Stimulated activated CD4-positive, alpha-beta T cell treated with anti-CD3 and anti-CD28 coated beads, Interleukin-15, amount 100 ng/mL, for 48 hours (primary cell): Measurements from ENCODE around the gene PDE8B.

Source experiments
- DNase-seq, 2 donors: peaks; one replicate each; pipeline ENCODE4 v3.0.0-alpha.2; 2020; ENCODE audit warnings: low read depth in 2 of 2

PDE8B gene

GRCh38 chr5:77186652-77187370, 23.7 kb upstream of the PDE8B start:
- no peak for DNase-seq

DNA sequence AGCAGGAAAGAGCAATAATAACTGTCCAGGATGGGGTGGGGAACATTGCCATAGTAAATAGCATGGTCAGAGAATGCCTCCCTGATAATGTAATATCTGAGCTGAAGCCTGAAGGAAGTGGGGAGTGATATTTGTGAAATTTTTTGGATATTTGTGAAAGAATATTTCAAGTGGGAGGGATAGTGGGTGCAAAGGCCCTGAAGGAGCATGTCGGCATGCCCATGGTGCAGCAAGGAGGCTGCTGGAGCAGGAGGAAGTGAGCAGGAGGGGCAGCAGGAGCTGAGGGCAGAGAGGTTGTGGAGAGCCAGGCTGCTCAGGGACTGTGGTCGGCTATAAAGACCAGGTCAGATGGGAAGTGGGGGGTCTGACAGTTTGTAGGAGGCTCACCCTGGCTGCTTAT, 21.1 kb upstream of the PDE8B start:
- no peak for DNase-seq

DNA sequence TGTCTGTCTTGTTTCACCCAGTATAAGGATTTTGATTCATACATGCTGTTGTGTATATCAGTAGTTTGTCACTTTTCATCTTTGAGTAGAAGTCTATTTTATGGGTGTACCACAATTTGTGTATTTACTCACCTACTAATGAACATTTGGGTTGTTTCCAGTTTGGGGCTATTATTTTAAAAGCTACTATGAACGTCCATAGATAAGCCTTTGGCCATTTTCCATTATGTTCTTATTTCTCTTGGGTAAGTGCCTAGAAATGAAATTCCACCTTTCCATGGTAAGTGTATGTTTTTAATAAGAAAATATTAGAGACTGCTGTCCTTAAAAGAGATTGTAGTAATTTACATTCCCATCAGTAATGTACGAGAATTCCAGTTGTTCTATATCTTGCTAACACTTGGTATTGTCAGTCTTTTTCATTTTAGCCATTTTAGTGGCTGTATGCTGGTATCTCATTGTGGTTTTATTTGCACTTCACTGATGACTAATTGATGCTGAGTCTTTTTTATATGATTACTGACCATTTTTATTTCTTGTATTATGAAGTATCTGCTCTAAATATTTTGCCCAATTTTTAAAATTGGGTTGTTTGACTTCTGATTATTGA, 17.9 kb upstream of the PDE8B start:
- DNase-seq, result no peak

DNA sequence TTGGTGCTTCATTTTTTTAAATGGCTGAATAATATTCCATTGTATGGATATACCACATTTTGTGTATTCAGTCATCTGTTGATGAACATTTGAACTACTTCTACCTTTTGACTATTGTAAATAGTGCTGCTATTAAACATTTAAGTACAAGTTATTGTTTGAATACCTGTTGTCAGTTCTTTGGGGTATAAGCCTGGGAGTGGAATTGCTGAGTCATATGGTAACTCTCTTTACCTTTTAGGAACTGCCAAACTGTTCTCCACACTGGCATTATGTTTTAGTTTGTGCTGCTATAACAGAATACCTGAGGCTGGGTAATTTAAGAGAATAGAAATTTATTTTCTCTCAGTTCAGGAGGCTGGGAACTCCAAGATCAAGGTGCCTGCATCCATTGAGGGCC, 15.7 kb upstream of the PDE8B start:
- no peak for DNase-seq

DNA sequence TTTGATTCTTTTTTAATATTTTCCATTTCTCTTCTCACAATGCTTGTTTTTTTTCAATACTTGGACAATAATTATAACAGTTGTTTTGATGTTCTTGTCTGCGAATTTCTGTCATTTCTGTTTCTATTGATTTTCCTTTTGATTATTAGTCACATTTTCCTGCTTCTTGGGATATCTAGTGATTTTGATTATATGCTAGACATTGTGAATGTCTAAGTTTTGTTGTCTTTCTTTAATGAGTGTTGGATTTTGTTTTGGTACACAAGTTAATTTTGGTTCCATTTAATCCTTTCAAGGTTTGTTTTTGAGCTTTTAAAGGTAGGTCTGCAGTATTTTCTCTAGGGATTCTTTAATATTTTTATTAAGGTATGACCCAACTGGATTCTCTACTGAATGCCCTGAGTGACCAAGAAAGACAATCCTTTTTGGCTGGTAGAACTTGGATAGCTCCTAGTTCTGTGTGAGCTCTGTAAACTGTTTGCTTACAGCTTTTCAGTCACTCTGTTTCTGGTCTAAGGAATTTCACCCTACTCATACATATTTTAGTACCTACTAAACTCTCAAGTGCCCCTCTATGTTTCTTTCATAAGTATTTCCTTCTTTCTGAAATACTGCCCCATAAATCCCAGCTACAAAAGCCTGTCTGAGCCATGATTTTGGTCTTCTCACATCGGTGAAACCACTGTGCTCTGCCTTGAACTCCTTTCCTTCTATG, 12.5 kb upstream of the PDE8B start:
- DNase-seq, result no peak

- no peak for DNase-seq
These were observed 9.8 kb upstream of the PDE8B start for GRCh38 chr5:77200663-77201062.

- no peak for DNase-seq
These were observed 8.3 kb upstream of the PDE8B start for GRCh38 chr5:77202145-77202544.

DNA sequence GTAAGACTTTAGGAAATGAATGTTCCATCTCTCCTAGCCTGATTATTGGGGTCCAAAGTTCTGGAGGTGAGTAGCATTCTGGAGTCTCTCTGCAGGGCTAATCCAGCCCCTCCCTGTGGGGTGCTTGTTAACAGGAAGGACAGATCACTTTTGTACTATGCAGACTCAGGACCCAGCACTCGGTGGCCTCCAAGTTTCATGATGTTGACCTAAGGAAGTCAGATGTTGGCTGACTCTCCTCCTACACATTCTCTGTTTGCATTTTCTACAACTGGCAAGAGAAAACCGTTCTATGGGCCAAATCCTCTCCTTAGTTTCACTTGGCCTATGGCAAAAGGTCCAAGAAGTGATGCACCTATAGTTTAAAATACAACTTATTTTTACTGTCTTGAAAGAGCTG, 5.5 kb upstream of the PDE8B start:
- no peak for DNase-seq

DNA sequence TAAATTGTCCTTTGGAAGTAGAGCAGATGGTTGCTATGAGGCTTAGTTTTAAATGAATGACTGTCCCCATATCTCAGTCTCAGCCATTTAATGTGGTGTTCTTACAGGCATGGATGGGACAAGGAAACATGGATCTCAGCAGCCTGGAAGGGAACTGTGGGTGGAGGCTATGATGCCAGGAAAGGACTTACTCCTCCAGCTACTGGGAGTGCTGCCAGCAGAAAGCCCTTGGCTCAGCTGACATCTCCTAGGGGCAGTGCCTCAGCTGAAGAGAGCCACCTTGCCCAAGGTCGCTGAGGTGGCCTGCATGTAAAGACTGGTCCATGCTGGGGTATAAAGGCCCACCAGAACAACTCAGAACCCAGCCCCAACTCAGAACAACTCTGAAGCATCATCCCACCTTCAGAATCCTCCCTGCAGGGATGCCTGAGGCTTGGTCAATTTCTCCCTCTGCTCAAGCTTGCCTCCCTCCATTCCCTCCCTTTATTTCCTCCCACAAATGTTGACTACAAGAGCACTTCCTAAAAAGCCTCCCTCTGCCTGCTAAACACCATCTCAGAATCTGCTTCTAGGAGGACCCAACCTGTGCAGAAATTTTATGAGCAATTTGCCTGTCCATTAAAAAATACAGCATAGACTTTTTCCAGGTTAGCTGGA, 1.8 kb upstream of the PDE8B start:
- DNase-seq, result no peak

DNA sequence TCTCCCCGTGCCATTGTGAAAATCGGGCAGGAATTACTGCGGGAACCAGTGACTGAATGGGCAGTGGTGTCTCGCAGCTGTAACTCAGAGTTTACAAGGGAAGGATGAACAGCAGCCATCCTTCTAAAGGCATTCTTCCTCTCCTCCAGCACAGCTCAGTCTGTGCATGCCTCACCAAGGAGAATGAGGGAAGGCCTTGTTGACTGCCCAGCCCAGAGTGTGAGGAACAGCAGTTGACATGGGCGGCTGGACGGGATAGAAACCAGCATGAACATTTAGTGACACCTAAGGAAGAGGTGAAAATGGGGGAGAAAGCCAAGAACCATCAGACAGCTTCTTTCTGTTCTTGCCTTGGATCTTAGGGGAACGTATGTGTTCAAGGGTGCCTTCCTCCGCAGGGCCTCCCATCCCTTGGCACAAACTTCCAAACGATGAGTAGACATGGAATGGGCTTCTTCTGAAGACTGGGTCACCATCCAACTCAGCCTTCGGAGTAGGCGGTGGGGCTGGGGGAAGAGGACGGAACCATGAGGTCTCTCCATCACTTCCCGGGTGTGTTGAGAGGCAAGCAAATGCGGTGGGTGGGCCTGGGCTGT, 887 bp upstream of the PDE8B start:
- DNase-seq, result no peak

DNA sequence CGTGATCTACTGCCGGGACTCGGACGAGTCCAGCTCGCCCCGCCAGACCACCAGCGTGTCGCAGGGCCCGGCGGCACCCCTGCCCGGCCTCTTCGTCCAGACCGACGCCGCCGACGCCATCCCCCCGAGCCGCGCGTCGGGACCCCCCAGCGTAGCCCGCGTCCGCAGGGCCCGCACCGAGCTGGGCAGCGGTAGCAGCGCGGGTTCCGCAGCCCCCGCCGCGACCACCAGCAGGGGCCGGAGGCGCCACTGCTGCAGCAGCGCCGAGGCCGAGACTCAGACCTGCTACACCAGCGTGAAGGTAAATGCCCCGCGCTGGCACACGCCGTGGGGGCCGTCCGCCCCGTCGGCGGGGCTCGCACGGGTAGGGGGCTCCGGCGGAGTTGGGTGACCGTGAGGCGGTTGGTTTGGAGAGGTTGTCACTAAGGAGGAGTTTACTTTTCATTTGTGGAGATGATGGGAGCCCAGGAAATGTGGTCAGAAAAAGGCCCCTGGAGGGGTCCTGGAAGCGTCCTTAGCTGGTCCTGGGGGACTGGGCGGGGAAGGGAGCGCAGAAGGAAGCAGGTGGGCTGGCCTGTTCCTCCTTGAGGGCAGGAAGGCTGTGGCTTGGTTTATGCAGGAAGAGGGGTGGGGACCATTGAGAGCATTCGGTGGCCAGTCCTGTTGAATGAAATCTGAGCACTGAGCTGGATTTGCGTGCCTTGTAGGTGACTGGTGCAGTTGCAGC, 647 bp downstream of the PDE8B start:
- DNase-seq, result no peak

GRCh38 chr5:77211691-77212047, 1.2 kb downstream of the PDE8B start:
- DNase-seq, result no peak

DNA sequence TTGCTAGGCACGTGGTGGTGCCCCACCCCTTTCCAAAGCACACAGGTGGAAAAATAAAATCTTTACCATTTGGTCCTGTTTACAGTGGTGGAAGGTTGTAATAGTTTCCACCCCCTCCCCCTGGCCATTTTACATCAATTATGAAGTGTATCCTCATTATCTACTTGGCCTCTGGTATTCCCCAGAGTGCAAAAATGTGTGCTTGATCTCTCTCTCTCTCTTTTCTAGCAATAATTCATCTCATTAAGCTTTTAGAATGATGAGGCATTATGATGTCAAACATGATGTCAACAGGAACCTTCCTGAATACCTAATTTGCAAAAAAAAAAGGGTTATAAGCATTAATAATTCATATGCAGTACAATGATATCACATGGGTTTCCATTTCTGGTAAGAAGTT, 3.1 kb downstream of the PDE8B start:
- DNase-seq, result no peak

DNA sequence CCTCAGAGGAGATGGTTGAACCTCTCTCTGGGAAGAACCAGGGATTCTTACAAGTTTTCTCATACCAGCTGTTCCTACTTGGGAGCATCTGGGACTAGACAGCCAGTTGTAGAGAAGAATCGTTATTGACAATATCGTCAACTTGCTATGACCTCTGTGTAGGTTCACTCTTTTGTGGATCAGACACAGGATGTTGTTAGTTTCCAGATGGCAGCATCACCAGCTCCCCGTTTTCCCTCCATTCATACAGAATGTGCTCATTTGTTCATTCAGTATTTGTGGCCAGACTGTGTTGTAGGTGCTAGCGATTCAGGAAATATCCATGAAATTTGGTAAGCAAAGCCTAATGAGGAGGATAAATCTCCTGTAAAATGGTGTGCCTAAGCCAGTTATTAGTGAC, 3.7 kb downstream of the PDE8B start:
- no peak for DNase-seq

GRCh38 chr5:77218263-77218662, 7.8 kb downstream of the PDE8B start:
- no peak for DNase-seq

- DNase-seq, result no peak
These were observed 10.6 kb downstream of the PDE8B start for GRCh38 chr5:77221115-77221514.

GRCh38 chr5:77222722-77223121, 12.2 kb downstream of the PDE8B start:
- DNase-seq, result no peak

GRCh38 chr5:77223653-77224052, 13.2 kb downstream of the PDE8B start:
- no peak for DNase-seq

- DNase-seq, result no peak
These were observed 14.3 kb downstream of the PDE8B start for GRCh38 chr5:77224672-77225355.

DNA sequence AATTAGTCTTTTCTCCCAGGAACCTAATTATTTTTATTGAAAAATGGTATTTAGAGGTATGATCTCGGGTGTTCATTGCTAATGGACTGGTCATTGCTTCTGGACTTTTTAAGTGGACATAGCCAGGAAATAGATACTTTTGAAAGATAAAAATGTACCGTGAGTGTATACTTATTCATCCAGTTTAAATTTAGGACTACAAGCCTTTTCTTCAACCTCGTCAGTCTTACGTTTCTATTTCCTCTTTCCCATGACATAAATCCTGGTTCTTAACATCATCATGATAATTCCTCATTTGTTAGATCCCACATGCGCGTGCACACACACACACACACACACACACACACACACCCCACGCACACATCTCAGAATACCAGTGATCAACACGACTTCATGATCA, 15.1 kb downstream of the PDE8B start:
- no peak for DNase-seq

DNA sequence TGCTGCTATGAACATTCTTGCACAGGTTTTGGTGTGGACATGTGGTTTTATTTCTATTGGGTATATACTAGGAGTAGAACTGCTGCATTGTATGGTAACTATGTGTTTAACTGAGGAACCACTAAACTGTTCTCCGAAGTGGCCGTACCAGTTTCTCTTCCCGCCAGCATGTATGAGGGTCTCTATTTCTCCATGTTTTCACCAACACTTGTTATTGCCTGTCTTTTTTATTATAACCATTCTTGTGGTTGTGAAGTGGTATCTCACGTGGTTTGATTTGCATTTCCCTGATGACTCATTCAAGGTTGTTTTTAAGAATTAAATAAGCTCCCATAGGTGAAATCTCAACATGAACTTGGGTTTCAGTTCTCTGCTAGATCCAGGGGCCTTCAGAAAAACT, 19.4 kb downstream of the PDE8B start:
- DNase-seq, result no peak
